Neural progenitor cell (in vitro differentiated cells): Measurements from ENCODE around the gene DEFB129.

Experiments used
- EZH2 ChIP-seq: fragments of 200-600 bp; sonication (generic); IDR thresholded peaks from 2 replicates; pipeline ENCODE4 v1.6.1; 2017; ENCODE audit warnings: antibody characterized with exemption, mild to moderate bottlenecking, moderate library complexity
- EZH2phosphoT487 ChIP-seq: fragments of 200-600 bp; sonication (generic); IDR thresholded peaks from 2 replicates; pipeline ENCODE4 v1.6.1; 2017; ENCODE audit warnings: antibody characterized with exemption
- TF ChIP-seq, protein P1 (sequence below): fragments of 200-600 bp; sonication (generic); IDR thresholded peaks from 2 replicates; pipeline ENCODE4 v1.5.1; 2017; ENCODE audit warnings: antibody characterized with exemption, mild to moderate bottlenecking

DNA sequence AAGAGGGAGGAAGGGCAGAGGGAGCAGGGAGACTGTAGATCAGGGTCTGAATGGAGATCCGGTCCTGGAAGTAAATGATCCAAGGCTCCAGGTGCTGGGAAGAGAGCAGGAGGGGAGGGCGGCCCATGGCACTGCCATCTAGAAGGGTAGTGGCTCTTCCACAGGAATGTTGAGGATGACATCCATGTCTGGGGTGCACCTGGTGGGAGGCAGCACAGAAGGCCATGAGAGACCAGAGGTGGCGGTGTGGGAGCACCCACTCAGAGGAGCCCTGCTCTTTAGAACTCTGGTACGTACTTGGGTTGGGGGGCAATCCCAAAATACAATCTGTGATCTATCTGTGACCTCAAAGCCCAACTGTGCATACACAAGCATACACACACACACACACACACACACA lies 44.0 kb downstream of the DEFB129 start:
- TF ChIP-seq EZH2 (no peak), EZH2phosphoT487 (no peak)
- TF ChIP-seq, protein P1, sequence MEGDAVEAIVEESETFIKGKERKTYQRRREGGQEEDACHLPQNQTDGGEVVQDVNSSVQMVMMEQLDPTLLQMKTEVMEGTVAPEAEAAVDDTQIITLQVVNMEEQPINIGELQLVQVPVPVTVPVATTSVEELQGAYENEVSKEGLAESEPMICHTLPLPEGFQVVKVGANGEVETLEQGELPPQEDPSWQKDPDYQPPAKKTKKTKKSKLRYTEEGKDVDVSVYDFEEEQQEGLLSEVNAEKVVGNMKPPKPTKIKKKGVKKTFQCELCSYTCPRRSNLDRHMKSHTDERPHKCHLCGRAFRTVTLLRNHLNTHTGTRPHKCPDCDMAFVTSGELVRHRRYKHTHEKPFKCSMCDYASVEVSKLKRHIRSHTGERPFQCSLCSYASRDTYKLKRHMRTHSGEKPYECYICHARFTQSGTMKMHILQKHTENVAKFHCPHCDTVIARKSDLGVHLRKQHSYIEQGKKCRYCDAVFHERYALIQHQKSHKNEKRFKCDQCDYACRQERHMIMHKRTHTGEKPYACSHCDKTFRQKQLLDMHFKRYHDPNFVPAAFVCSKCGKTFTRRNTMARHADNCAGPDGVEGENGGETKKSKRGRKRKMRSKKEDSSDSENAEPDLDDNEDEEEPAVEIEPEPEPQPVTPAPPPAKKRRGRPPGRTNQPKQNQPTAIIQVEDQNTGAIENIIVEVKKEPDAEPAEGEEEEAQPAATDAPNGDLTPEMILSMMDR, result no peak
